SK-N-SH (cell line): Measurements from ENCODE around the gene CDH4. TPM values are rescaled to one million over a fixed set of nuclear protein-coding genes. Genes with fewer than 3 reads are reported as not detected.

Experiments
- CTCF ChIA-PET: fragments of 300-600, 350-600 bp; formaldehyde crosslinking; extraction: SDS; loops from one replicate; lab custom pipeline; 2021; lab: Yijun Ruan, JAX
- POLR2A ChIA-PET: fragments of 350-600 bp; sonication (Branson Sonifier 250); formaldehyde crosslinking; extraction: SDS; loops from one replicate; lab custom pipeline; 2020; ENCODE audit warnings: antibody characterized with exemption, inconsistent platforms; lab: Yijun Ruan, JAX
- DNase-seq: peaks from one replicate; pipeline ENCODE4 v3.0.0; 2012
- H2AFZ ChIP-seq: fragments of 200-600 bp; sonication (generic); 2 replicates; pipeline ENCODE4 v1.8.1; 2016; ENCODE audit warnings: antibody characterized with exemption, mild to moderate bottlenecking, low read depth
- H3F3A ChIP-seq: fragments of 200-600 bp; sonication (generic); replicated peaks from 2 replicates; pipeline ENCODE3; 2016; ENCODE audit warnings: antibody characterized with exemption, mild to moderate bottlenecking; ENCODE audit not compliant: insufficient read depth
- H3K27ac ChIP-seq, 2 experiments: fragments of 200-500 bp in 1 of 2; fragments of 200-600 bp in 1 of 2; sonication (Bioruptor generic) in 1 of 2; sonication (generic), shearing (Covaris generic) in 1 of 2; 2 replicates each; pipeline versions ENCODE4 v1.5.1 to v1.6.1; 2014 to 2016; ENCODE audit warnings: low read depth in 2 of 2, inconsistent platforms in 1 of 2, low read length in 1 of 2, mild to moderate bottlenecking in 1 of 2, mixed read lengths in 1 of 2
- H3K27me3 ChIP-seq: fragments of 200-600 bp; sonication (generic), shearing (Covaris generic); 2 replicates; pipeline ENCODE4 v1.6.1; 2016; ENCODE audit warnings: mixed run types; ENCODE audit not compliant: insufficient read depth
- H3K36me3 ChIP-seq, 2 experiments: fragments of 200-500 bp in 1 of 2; fragments of 200-600 bp in 1 of 2; sonication (Bioruptor generic) in 1 of 2; sonication (generic) in 1 of 2; replicated peaks in 1 of 2; 2 replicates each; pipeline versions ENCODE3 to v1.5.1; 2014 to 2016; ENCODE audit warnings: low read length in 1 of 2, mild to moderate bottlenecking in 1 of 2; ENCODE audit not compliant: insufficient read depth in 2 of 2, control insufficient read depth in 1 of 2
- H3K4me1 ChIP-seq, 2 experiments: fragments of 200-500 bp in 1 of 2; fragments of 200-600 bp in 1 of 2; sonication (Bioruptor generic) in 1 of 2; sonication (generic), shearing (Covaris generic) in 1 of 2; 2 replicates each; pipeline versions ENCODE4 v1.5.1 to v1.6.1; 2014 to 2016; ENCODE audit warnings: low read depth in 1 of 2, low read length in 1 of 2, mixed run types in 1 of 2; ENCODE audit not compliant: insufficient read depth in 2 of 2, control insufficient read depth in 1 of 2
- H3K4me2 ChIP-seq: fragments of 200-600 bp; sonication (generic), shearing (Covaris generic); 2 replicates; pipeline ENCODE4 v1.6.1; 2017; ENCODE audit warnings: mixed run types
- H3K4me3 ChIP-seq, 2 experiments: fragments of 200-500 bp in 1 of 2; fragments of 200-600 bp in 1 of 2; sonication (Bioruptor generic) in 1 of 2; sonication (generic), shearing (Covaris generic) in 1 of 2; 2 replicates each; pipeline versions ENCODE4 v1.5.1 to v1.8.1; 2014 to 2016; ENCODE audit warnings: low read depth in 2 of 2, inconsistent platforms in 1 of 2, low read length in 1 of 2, mild to moderate bottlenecking in 1 of 2, mixed read lengths in 1 of 2, moderate library complexity in 1 of 2
- H3K79me2 ChIP-seq: fragments of 200-600 bp; sonication (generic); 2 replicates; pipeline ENCODE4 v1.8.1; 2017; ENCODE audit warnings: mild to moderate bottlenecking; ENCODE audit not compliant: insufficient read depth
- H3K9ac ChIP-seq: fragments of 200-600 bp; sonication (generic); 2 replicates; pipeline ENCODE4 v1.6.1; 2017; ENCODE audit warnings: mixed run types
- H3K9me2 ChIP-seq: fragments of 200-600 bp; sonication (generic); 2 replicates; pipeline ENCODE4 v1.6.1; 2017; ENCODE audit warnings: mixed run types
- H3K9me3 ChIP-seq: fragments of 200-600 bp; sonication (generic); 2 replicates; pipeline ENCODE4 v1.6.1; 2017; ENCODE audit warnings: mixed run types, mild to moderate bottlenecking, moderate library complexity
- H4K20me1 ChIP-seq: fragments of 200-600 bp; sonication (generic); 2 replicates; pipeline ENCODE4 v1.6.1; 2017; ENCODE audit warnings: mild to moderate bottlenecking, mixed run types; ENCODE audit not compliant: insufficient read depth
- CHD2 ChIP-seq: fragments of 150-350 bp; IDR thresholded peaks from 2 replicates; pipeline ENCODE4 v1.6.1; 2018; ENCODE audit warnings: low read length; ENCODE audit not compliant: partially characterized antibody
- ELF1 ChIP-seq: IDR thresholded peaks from 2 replicates; pipeline ENCODE4 v1.4.0; 2012
- EP300 ChIP-seq, 2 experiments: IDR thresholded peaks; 2 replicates each; pipeline versions ENCODE4 v1.4.0 to v1.6.1; 2012; ENCODE audit warnings: borderline replicate concordance in 1 of 2, low read depth in 1 of 2, low read length in 1 of 2
- FOXJ3 ChIP-seq: sonication (generic); formaldehyde crosslinking; IDR thresholded peaks from 2 replicates; pipeline ENCODE4 v1.5.1; 2020; ENCODE audit warnings: mild to moderate bottlenecking, missing genetic modification reagents
- FOXM1 ChIP-seq: IDR thresholded peaks from 2 replicates; pipeline ENCODE4 v1.4.0; 2012; ENCODE audit warnings: low read depth, mild to moderate bottlenecking
- MAX ChIP-seq: IDR thresholded peaks from 2 replicates; pipeline ENCODE4 v1.4.0; 2012; ENCODE audit warnings: low read depth
- NFIC ChIP-seq: IDR thresholded peaks from 2 replicates; pipeline ENCODE4 v1.4.0; 2012; ENCODE audit warnings: borderline replicate concordance
- SMC3 ChIP-seq: IDR thresholded peaks from 2 replicates; pipeline ENCODE4 v1.6.1; 2012; ENCODE audit warnings: low read depth, low read length, improper control_type of control experiment
- TAF1 ChIP-seq: IDR thresholded peaks from 2 replicates; pipeline ENCODE4 v1.6.1; 2012; ENCODE audit warnings: low read depth, mild to moderate bottlenecking, low read length, moderate library complexity, borderline replicate concordance
- TCF12 ChIP-seq: IDR thresholded peaks from 2 replicates; pipeline ENCODE4 v1.4.0; 2012
- TEAD4 ChIP-seq: IDR thresholded peaks from 2 replicates; pipeline ENCODE4 v1.4.0; 2012; ENCODE audit warnings: mild to moderate bottlenecking, borderline replicate concordance; ENCODE audit not compliant: insufficient read depth
- USF2 ChIP-seq: fragments of 150-350 bp; IDR thresholded peaks from 2 replicates; pipeline ENCODE4 v1.6.1; 2017; ENCODE audit warnings: antibody characterized with exemption, low read length, low read depth, borderline replicate concordance
- WGBS: methylation state at CpG from one replicate; pipeline ENCODE4 v1.1.6; 2017; ENCODE audit warnings: low lambda C conversion rate; 5-methylcytosine and 5-hydroxymethylcytosine counted together
- polyA plus RNA-seq, 3 experiments: library from polyadenylated mRNA; depleted of rRNA; stranded (reverse); fragments of >200 nt; gene quantifications; 2 replicates each; pipeline ENCODE4 v1.2.3, GENCODE V29; 2012
- TF ChIP-seq, protein P1 (sequence below): fragments of 150-350 bp; IDR thresholded peaks from 2 replicates; pipeline ENCODE4 v1.6.1; 2016; ENCODE audit warnings: mild to moderate bottlenecking, low read depth, low read length
- TF ChIP-seq, protein P2 (sequence below): fragments of 200-600 bp; sonication (generic); IDR thresholded peaks from 2 replicates; pipeline ENCODE4 v1.6.1; 2017; ENCODE audit warnings: antibody characterized with exemption, mild to moderate bottlenecking, moderate library complexity
- TF ChIP-seq, protein P3 (sequence below): IDR thresholded peaks from 2 replicates; pipeline ENCODE4 v1.4.0; 2012; ENCODE audit warnings: low read depth, borderline replicate concordance

The CDH4 gene
- polyA plus RNA-seq, 1 of the 3 experiments (the other 2 are of a cell fraction): not detected

- ChIA-PET CTCF (no interaction called here), POLR2A (no interaction called here)
- Histone ChIP-seq H3K9ac (no peak overlapping the region), H3F3A (no peaks in the 10 kb centered on the region), H4K20me1 (no peaks in the 10 kb centered on the region), H3K27me3 (no peaks in the 10 kb centered on the region), H3K9me2 (no peaks in the 10 kb centered on the region), H3K4me1 (peaks cover 0 to 25% of the 10 kb centered on the region in 2 experiments; a peak in 1 of 4 replicates), H3K4me2 (no peak overlapping the region), H3K9me3 (no peaks in the 10 kb centered on the region), H3K27ac (no peak overlapping the region), H3K36me3 (no peaks in the 10 kb centered on the region), H3K4me3 (no peak overlapping the region), H2AFZ (no peak overlapping the region), H3K79me2 (no peaks in the 10 kb centered on the region)
- TF ChIP-seq CHD2: no peak
- TF ChIP-seq USF2: no peak
- no peak for TF ChIP-seq FOXM1
- TF ChIP-seq, protein P1, sequence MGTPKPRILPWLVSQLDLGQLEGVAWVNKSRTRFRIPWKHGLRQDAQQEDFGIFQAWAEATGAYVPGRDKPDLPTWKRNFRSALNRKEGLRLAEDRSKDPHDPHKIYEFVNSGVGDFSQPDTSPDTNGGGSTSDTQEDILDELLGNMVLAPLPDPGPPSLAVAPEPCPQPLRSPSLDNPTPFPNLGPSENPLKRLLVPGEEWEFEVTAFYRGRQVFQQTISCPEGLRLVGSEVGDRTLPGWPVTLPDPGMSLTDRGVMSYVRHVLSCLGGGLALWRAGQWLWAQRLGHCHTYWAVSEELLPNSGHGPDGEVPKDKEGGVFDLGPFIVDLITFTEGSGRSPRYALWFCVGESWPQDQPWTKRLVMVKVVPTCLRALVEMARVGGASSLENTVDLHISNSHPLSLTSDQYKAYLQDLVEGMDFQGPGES: no peak
- TF ChIP-seq ELF1: no peak
- TF ChIP-seq TAF1: no peak
- TF ChIP-seq TCF12: no peak
- no peak for TF ChIP-seq SMC3
- TF ChIP-seq FOXJ3 (CRISPR knock-in tag): no peak
- TF ChIP-seq, protein P2, sequence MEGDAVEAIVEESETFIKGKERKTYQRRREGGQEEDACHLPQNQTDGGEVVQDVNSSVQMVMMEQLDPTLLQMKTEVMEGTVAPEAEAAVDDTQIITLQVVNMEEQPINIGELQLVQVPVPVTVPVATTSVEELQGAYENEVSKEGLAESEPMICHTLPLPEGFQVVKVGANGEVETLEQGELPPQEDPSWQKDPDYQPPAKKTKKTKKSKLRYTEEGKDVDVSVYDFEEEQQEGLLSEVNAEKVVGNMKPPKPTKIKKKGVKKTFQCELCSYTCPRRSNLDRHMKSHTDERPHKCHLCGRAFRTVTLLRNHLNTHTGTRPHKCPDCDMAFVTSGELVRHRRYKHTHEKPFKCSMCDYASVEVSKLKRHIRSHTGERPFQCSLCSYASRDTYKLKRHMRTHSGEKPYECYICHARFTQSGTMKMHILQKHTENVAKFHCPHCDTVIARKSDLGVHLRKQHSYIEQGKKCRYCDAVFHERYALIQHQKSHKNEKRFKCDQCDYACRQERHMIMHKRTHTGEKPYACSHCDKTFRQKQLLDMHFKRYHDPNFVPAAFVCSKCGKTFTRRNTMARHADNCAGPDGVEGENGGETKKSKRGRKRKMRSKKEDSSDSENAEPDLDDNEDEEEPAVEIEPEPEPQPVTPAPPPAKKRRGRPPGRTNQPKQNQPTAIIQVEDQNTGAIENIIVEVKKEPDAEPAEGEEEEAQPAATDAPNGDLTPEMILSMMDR: no peak
- no peak for TF ChIP-seq EP300 (IDR thresholded peaks at IDR 0.05; ENCODE audit: borderline replicate concordance in 1 of 2, low read depth in 1 of 2, low read length in 1 of 2)
- no peak for TF ChIP-seq NFIC
- no peak for TF ChIP-seq MAX
- TF ChIP-seq, protein P3, sequence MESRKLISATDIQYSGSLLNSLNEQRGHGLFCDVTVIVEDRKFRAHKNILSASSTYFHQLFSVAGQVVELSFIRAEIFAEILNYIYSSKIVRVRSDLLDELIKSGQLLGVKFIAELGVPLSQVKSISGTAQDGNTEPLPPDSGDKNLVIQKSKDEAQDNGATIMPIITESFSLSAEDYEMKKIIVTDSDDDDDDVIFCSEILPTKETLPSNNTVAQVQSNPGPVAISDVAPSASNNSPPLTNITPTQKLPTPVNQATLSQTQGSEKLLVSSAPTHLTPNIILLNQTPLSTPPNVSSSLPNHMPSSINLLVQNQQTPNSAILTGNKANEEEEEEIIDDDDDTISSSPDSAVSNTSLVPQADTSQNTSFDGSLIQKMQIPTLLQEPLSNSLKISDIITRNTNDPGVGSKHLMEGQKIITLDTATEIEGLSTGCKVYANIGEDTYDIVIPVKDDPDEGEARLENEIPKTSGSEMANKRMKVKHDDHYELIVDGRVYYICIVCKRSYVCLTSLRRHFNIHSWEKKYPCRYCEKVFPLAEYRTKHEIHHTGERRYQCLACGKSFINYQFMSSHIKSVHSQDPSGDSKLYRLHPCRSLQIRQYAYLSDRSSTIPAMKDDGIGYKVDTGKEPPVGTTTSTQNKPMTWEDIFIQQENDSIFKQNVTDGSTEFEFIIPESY: no peak
- no peak for TF ChIP-seq TEAD4
- WGBS: 38% methylated on average over 1 of the region's 1 CpG
- no peak for DNase-seq
Measured at GRCh38 chr20:61633004-61633403, 380.9 kb downstream of the CDH4 start.
